GM12872 (cell line): ENCODE measurements around the gene PNKP.

Source experiments
- CTCF ChIP-seq: IDR thresholded peaks from 3 replicates; pipeline ENCODE4 v1.5.1; 2011; ENCODE audit warnings: low read depth, mild to moderate bottlenecking, low read length, moderate library complexity; ENCODE audit not compliant: insufficient read depth

Gene PNKP

GRCh38 chr19:49881672-49882394 lies 14.5 kb upstream of the PNKP start:
- no peak for TF ChIP-seq CTCF

GRCh38 chr19:49881186-49881585 lies 13.8 kb upstream of the PNKP start:
- TF ChIP-seq CTCF: no peak

DNA sequence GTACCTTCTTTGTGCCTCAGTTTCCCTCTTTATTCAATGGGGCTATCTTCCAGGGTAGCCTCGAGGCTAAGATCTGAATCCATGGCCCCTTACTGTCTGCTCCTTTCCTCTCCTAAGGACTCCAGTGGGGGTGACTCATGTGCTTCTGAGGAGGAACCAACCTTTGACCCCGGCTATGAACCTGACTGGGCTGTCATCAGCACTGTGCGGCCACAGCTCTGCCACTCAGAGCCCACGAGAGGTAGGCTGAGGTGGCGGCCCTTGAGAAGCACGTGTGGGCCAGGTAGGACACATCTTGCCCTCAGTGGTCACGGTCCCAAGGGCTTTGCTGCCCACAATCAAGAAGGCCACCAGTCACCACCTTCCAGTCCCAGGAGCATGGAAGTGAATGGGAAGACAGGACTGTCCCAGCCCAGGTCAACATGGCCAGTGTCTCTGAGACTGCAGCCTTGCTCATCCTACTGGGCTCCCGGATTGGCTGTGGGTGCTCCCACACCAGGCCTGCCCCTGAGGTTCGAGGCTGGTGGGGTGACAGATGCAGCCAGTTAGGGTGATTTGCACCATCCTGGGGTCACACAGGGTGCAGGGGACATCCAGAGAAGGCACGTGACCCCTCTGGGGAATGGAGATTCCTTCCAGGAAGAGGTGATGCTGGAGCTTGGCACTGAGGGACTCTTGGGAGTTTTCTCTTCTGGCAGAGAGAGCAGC lies 12.9 kb upstream of the PNKP start:
- TF ChIP-seq CTCF: no peak

- no peak for TF ChIP-seq CTCF
Measured at GRCh38 chr19:49879243-49879963, 12.0 kb upstream of the PNKP start.

- no peak for TF ChIP-seq CTCF
Measured at GRCh38 chr19:49878744-49879070, 11.3 kb upstream of the PNKP start.

DNA sequence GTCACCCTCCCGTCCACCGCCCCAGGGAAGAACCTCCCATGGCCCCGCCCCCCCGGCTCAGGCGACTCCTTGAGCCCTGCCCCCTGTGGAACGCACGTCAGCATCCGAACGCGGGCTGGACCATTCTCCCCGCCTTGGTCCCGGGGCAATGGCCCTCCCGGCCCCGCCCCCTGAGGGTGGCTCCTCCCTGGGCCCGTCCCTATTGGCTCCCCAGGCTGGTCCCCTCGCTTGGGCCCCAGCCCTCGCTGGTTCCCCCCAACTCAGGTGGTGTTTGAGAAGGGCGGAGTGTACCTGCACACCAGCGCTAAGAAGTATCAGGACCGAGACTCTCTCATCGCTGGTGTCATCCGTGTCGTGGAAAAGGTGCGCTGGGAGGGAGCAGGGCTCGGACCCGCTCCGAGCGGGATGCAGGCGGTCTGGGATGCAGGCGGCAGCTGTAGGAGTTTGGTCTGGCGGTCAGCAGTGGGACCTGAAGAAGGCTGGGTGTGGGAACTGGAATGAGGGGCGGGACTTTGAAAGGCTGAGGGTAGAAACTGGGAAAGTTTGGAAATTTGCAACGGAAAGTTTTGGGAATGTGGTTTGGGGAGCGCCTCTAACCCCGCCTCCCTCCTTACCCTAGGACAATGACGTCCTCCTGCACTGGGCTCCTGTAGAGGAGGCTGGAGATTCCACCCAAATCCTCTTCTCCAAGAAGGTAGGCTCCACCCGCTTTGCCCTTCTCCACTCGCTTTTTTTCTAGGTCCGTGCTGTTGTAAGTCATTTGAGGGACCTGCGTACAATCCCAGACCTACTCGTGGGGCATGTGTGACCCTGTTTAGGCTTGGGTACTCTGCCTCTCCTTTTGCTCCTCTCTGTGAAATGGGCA lies 10.7 kb upstream of the PNKP start:
- no peak for TF ChIP-seq CTCF
